ENCODE measurements around the gene RC3H1.
"Not testable (repeated sequence)": the region's sequence is repeated elsewhere in the genome, so short reads cannot be mapped to it uniquely, and the experiment has no call there.

The RC3H1 gene

DNA sequence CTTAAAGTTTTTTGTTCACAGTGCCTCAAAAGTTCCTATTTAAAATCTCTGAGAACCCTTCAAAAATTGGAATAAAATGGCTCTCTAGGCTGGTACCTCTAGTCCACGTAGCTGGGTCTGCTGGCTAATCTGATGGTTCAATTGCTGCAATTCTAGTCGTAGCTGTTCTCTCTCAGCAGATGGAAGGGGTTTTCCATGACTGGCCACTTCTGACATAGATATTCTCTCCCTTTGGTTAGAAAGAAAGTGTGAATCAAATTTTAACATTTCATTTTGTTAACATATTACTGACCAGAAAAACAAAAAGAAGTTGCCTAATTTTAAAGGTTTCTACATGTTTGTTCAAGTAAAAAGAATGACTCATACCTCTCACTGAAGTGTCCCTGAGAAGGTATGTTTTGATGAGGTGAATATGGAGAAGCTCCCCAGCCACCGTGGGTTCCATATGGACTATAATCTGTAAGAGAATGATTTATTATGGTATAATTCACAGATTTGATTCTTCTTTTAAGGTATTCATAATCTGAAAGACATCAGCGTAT lies 75.7 kb downstream of the RC3H1 start:
- DNase-seq = no peak

DNA sequence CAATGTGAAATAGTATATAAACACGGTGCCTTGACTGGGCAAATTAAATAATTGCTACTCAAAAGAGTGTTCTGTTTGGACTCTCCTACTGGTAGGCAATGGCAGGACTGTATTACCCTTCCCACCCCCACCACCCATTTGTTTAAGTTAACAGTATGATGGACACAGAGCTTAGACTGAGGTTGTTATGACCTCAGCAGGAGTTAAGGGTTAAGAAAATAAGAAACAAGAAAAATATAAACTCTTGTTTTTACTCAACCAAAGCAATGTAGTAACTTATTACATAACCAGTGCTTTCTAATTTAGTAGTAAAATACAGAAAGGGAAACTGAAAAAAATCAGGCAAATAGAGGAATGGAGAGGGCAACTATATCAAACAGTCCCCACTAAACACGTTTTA lies 85.1 kb downstream of the RC3H1 start:
- DNase-seq = no peak

DNA sequence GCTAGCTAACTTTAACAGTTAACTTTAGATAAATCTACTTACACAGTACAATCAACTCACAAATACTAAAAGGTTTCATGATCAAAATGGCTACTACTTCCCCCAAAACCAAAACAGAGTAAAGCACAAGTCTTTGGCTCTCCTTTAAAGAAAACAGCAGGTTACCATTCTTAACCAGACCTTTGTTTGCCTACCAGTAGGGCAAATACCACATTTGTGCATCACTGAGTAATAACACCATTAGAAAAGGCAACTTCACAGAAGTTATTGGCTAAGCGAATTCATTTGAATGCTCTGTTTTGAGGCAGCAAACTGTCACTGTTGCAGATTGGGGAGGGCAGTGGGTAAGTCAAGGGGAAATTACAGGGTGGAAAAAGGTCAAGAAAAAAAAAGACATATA lies 87.7 kb downstream of the RC3H1 start:
- DNase-seq = no peak

DNA sequence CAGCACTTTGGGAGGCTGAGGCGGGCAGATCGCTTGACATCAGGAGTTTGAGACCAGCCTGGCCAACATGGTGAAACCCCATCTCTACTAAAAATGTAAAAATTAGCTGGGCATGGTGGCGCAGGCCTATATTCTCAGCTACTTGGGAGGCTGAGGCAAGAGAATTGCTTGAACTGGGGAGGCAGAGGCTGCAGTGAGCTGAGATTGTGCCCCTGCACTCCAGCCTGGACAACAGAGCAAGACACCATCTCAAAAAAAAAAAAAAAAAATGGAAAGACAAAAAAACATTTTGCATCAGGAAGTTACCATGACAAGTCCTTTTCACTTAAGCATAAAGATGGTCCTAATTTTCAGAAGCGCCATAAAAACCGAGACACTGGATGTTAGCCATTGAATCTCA lies 91.6 kb downstream of the RC3H1 start:
- DNase-seq = not testable (repeated sequence)

DNA sequence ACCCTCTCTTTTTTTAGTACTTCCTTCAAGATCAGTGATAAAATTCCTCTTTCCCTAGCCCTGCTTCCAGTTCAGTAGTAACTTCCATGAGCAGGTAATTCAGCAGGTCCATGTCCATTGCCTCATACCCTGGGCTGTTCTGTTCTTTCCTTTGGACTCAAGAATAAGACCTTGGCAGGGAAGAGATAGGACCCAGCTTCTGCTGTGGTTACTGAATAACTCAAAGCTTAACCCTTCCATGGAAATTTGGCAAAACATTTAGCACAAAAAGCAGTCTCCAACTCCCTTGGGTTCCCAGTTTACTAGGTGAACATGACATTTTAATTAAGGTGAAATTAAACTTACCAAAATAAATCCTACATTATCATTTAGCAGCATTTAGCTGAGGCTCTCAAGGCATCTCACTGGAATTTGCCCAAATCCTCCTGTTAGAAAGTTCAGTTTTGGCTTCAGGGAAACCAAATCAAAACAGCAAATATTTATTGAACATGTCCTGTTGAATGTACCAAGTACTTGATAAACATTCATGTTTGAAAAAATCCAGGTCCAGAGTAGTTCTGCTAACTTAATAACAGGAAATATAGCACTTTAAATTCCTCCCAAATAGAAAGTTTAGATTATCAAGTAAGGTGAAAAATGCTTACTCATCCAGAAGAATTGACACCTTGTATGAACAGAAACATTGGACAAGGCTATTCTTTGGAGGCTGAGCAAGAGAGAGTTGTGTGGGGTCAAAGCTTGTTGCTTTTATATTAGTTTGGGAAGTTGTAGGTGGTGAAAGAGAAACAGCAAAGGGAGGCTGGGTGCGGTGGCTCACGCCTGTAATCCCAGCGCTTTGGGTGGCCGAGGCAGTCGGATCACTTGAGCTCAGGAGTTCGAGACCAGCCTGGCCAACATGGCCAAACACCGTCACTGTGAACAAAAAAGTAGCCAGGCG lies 96.6 kb downstream of the RC3H1 start:
- no peak for DNase-seq

DNA sequence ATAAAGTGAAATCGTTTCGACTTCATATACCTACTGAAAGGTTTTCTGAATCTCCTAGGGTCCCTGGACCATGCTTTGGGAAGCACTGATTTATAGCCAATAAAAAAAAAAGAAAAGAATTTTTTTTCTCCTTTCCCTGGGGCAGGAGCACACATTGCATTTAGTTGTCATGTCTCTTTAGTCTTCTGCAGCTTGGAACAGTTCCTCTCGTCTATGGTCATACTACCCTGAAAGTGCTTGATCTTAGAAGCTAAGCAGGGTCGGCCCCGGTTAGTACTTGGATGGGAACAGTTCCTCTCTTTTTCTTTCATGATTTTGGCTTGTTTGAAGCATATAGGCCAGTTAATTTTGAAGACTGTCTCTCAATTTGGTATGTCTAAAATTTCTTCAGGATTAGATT lies 101.3 kb downstream of the RC3H1 start:
- DNase-seq = no peak

DNA sequence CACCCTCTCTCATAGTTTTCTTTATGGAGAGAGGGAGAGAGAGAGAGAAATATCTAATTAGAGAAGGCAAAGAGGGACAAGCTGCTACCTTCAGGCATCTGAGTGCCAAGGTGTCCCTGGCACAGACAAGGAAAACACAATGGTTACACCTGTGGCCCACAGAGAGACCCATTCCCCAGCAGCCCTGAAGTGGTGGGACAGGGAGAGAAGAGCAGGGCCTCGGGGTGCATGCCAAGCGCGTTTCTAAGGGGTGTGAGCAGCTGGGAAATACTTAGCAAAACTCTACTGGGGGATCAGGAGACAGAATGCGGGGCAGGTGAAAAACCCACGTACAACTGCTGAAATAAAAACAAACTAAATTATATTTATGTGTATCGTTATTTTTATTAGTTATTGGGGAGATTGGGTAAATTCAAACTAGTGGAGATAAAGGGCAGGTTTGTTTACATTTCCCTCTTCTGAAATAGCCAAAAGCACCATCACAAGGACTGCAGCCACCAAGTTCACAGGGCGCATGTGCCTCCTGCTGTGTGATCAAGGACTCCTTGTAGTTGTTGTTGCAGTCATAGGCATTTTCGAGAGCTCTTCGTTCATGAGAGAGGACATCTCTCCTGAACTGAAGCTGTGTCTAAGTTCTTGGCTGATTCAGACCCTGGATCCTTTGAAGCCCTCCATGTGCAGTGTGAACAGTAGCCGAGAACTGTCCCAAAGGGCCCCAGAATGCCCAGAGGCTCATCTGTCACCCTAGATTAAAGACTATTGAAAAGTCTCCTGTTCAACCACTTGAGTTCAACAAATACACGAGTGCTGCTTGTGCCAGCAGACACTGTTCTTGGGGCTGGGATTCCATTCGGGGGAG lies 104.3 kb downstream of the RC3H1 start:
- peak; percentile 63 for DNase-seq

DNA sequence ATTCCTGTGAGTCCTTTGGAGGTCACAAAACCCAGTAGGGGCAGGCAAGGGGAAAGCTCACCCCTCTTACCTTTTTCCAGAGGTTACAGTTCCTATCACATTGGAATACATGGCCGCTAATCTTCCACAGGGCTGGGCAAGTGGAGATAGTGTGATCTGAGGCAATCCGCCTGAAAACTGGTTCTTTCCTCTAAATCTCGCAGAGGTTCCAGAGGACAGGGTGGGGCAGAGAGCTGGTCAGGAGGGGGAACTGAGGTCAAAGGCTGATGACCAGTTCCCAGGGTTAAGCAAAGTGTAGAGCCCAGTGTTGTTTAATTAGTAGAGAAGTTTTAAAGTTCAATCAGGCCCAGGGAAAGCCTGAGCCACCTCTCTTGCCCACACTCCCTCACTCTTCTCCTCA lies 105.0 kb downstream of the RC3H1 start, which contains the start of gene SERPINC1:
TSS of gene SERPINC1 (minus strand) at position 179 of the 400 bp plus-strand sequence. CDS start at position 111, 68 bp downstream.
- no peak for DNase-seq

DNA sequence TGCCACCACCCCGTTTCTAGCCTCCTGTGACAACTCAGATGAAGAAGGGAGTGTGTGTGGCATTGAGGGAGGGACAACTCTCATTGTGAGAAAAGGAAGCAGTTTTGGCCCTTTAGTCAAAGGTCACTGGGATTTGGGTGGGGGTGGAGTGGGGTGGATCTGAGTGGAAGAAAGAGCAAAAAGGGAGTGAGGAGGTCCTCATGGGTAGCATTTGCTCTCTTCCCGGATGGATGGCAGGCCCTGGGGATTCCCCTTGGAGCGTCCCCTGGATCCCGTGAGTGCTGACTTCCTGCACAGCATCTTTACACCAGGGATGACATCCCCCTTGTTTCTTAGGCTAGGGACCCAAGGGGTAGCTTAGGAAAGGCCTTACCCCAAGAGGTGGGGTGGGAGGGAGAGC lies 105.5 kb downstream of the RC3H1 start:
- DNase-seq = no peak

DNA sequence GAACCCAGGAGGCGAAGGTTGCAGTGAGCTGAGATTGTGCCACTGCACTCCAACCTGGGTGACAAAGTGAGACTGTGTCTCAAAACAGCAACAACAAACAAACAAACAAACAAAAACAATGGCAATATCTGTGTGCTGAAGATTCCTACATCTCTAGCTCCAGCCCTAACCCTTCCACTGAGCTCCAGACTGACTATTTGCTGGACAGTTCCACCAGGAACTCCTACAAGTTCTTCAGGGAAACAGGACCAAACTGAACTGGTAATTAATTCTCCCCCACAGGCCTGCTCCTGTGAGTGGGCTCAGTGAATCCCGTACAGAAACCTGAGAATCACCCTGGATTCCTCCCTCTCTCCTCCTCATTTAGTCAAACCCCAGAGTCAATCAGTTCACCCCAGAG lies 106.6 kb downstream of the RC3H1 start:
- DNase-seq = no peak

DNA sequence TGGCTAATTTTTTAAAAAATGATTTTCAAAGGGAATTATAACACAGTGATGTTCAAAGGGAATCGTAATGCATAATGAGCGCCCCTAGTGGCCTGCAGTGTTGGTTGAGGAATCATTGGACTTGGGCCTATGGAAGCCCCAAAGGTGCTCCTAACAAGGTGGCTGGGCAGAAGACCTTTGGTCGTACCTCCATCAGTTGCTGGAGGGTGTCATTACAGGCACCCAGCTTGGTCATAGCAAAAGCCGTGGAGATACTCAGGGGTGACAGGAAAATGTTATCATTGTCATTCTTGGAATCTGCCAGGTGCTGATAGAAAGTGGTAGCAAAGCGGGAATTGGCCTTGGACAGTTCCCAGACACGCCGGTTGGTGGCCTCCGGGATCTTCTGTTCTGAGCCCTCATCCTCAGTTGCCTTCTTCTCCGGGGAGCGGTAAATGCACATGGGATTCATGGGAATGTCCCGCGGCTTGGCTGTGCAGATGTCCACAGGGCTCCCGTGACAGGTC lies 107.7 kb downstream of the RC3H1 start:
- DNase-seq = no peak

DNA sequence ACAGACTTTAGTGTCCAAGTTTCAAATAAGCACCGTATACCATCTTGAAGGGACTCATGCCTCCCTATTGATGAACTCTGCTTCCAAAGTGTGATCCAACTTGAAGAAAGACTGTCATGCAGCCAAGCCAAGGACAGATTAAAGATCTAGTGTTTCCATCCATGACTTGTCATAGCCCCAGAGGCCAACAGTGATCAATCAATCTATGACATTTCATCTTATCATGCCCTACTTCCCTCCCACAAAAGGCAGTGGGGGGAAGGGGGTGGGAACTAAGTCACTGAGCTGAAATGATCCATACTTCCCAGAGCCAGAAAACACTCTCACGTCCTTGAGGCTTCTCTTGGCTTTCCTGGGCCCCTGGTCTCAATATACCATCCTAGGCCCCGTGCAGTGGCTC lies 109.0 kb downstream of the RC3H1 start:
- DNase-seq = no peak

DNA sequence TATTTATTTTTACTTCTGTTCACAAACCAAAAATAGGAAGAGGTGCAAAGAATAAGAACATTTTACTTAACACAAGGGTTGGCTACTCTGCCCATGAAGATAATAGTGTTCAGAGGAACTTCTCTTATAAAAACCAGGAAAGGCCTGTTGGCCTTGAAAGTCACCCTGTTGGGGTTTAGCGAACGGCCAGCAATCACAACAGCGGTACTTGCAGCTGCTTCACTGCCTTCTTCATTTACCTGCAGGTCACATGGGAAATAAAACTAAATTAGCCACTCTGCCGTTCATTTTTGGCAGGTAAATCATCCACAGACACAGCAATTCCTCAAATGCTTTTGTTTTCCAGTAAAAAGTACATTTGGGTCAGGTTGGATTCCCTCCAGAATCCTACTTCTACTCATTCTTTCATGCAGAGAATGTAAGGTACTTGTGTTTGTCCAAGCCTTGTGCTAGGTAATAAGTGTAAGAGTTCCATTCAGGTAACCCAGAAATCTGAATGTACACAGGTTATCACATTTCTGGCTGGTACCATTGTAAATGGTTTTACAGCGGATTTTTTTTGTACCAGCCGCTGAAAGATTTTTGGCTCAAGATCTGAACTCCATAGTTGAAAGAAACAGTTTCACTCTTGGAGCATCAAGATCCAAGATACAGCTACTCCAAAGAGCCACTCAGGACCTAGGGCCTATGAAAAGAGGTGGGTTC lies 118.2 kb downstream of the RC3H1 start:
- DNase-seq = peak; percentile 80

DNA sequence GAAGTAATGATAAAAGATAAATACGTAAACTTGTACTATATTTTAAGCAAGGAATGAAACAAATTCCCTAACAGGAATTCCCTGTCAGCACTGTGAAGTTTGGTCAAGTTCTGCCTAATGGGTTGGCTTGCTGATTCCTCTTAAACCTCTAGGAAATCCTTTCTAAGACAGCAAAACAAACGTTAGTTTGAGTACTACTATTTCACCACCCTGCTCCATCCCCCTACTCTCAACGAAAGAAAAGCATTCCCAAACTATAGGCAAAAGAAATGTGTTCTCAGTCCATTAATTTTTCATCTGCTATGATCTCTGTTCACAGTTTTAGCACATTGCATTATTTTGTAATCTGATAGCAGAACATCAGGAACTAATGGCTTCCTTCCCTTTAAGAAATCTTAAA lies 121.2 kb downstream of the RC3H1 start:
- DNase-seq = no peak

DNA sequence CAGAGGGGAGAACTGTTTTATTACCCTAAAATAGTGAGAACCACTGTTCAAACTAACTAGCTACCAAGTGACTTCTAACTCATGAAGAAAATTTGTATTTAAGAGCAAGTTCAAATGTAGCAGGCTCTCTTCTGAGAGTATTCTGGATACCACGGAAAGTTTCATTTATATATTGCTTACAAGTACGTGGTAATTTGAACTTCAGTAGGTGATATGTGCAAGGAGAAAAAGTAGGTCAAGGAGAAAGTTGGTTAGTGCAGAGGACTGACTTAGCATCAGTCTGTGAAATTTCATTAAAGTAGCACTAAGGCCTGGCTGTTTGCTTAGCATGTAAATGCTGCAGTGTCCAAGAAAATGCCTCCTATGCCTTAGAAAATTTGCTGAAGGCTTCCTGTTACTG lies 121.7 kb downstream of the RC3H1 start:
- no peak for DNase-seq

DNA sequence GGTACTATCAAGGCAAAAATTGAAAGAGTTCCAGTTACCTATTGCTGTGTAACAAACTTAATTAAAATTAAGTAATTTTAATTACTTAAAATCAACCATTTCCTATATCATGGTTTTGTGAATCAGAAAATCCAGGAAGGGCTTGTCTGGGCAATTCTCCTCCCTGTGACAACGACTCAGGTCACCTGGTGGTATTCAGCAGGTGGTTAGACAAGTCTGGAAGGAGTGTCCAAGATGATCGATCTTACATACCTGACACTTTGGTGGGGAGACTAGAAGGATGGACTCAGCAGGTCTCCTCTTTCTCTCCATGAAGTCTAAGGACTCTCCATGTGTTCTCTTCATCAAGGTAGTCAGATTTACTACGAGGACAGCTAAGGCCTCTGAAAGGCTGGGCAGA lies 128.0 kb downstream of the RC3H1 start:
- DNase-seq = no peak

DNA sequence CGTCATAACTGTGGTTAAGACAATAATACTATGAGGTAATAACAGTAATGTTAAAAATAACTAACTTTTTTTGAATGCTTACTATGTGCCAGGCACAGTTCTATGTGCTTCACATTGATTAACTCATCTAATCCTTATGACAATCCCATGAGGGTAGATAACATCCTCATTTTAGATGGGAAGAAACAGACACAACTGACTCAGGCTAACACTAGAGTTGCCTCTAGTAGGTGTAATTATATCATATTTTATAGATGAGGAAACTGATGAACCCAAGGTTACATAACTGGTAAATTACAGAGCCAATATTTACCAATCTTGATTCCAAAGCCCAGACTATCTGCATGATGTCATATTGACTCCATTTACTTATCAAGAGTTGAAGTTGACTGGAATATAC lies 128.5 kb downstream of the RC3H1 start:
- DNase-seq = no peak

DNA sequence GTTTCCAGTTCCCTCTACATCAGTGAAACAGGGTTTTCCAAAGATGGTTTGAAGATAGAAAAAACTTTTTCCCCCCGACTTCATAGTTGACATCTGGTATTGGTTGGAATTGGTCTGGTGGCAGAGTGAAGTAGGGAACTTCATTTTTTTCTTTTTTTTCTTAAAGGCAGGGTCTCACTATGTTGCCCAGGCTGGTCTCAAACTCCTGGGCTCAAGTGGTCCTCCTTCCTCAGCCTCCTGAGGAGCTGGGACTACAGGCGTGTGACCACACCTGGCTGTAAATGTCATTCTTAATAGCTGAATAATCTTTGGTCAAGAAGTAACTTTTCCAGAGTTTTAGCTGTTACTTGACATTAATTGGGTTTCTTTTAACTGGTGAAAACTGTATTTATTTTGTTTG lies 132.3 kb downstream of the RC3H1 start:
- no peak for DNase-seq

DNA sequence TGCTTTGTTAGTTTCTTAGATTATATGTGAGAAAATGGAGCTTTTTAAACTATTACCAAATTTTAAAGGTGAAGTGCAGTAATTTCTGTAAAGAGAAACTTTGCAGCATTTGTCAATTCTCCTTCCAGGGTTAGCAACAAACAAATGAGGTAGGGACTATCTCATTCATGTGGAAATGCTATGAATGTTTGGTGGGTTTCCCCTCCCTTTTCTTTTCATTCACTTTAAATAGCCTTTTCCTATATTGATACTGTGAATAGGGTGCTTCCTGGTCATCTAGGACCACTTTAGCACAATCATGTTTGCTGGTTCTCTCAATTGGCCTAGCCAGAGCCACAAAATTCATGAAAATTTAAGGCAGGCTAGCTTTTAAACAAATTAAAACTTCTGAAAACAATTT lies 133.4 kb downstream of the RC3H1 start:
- DNase-seq = no peak

DNA sequence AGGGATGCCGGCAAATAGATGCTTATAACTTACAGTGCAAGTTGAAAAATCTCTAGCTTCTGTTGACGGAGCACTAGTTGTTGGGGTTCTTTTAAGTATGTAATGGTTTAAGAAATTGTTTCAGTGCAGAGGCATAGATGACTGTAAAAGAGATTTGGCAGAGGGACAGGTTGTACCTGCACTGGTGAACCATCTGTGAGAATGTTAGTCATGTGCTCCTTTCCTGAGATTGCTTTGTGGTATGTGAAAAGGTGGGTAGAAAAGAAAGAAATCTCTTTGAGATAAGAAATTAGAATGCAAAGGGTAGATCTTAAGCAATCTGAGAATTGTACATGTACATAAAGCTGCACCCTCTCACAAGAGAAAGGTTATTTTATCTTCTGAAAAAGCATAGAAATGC lies 134.5 kb downstream of the RC3H1 start:
- DNase-seq = no peak

DNA sequence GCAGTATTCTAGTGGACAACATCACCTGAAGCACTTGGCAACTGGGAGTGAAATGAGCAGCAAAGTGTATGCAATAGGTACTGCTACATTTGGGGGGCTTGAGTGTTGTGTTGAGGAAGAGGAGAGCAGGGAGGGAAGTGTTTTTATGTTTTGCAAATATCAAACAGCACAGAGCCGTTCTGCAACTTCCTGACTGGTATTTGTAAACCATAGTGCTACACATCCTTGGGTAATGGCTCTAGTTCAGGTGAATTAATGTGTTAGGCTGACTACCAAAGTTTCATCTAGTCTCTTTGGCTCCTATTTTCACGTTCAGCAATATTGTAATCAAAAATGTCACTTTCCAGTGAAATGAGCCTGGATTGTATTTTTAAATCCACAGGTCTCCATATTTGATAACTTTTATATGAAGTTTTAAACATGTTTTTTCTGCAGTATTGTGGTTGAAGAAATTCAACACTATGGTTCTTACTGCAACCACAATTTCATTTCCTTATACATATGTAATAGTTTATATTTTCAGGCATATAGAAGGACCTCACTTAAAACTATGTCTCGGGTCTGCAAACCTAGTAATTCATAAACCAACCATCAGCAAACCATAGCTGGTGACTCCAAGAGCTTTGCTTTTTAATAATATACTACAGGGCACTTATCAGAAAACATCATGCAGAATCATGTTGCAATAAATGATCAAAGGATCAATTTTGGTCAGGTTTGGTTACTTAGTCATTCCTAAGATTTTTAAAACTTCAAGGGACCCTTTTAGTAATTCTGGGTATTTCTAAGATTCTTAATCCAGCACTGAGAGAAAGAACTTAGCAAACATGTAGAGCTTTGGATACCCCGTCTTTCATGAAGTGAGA lies 135.2 kb downstream of the RC3H1 start:
- no peak for DNase-seq

DNA sequence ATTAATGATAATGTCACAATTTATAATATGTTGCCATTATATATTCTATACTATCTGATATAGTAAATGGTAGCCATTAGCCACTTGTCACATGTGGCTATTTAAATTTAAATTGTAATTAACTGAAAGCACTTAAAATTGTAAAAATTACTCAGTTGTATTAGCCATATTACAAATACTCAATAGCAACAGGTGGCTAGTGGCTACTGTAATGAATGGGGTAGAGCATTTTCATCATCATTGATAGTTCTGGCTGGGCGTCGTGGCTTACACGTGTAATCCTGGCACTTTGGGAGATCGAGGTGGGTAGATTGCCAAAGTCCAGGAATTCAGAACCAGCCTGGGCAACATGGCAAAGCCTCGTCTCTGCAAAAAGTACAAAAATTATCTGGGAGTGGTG lies 137.5 kb downstream of the RC3H1 start:
- no peak for DNase-seq
